Calu3 (cell line): ENCODE results near the gene GPN1. TPM values are rescaled to one million over a fixed set of nuclear protein-coding genes. Genes with fewer than 3 reads are reported as not detected.
A peak's percentile ranks its signal among the peaks of the same experiment; 100 is the strongest.
"Not testable (repeated sequence)": the region's sequence is repeated elsewhere in the genome, so short reads cannot be mapped to it uniquely, and the experiment has no call there.

ENCODE experiments used
- BruUV-seq: library from RNA; stranded (reverse); fragments of 400-500 nt; replicated peaks from 2 replicates; lab custom pipeline; 2021; lab: Mats Ljungman, UMichigan
- CTCF ChIA-PET: fragments of 300-600 bp; sonication (Branson Sonifier 250); formaldehyde crosslinking; loops from one replicate; lab custom pipeline; 2022; ENCODE audit warnings: antibody characterized with exemption; lab: Charles Lee
- DNase-seq: peaks from one replicate; pipeline ENCODE4 v3.0.0; 2022
- H3K27ac Mint-ChIP-seq: one replicate; pipeline ENCODE4 v1.8.0; 2022; ENCODE audit warnings: mixed read lengths; ENCODE audit not compliant: unreplicated experiment
- H3K27me3 Mint-ChIP-seq: one replicate; pipeline ENCODE4 v1.8.0; 2022; ENCODE audit warnings: mixed read lengths; ENCODE audit not compliant: unreplicated experiment
- H3K36me3 Mint-ChIP-seq: one replicate; pipeline ENCODE4 v1.8.0; 2022; ENCODE audit warnings: mild to moderate bottlenecking, moderate library complexity, mixed read lengths; ENCODE audit not compliant: insufficient read depth, unreplicated experiment
- H3K4me1 Mint-ChIP-seq: one replicate; pipeline ENCODE4 v1.8.0; 2022; ENCODE audit warnings: mild to moderate bottlenecking, low read depth, mixed read lengths; ENCODE audit not compliant: unreplicated experiment
- H3K4me3 Mint-ChIP-seq: one replicate; pipeline ENCODE4 v1.8.0; 2022; ENCODE audit warnings: mild to moderate bottlenecking, low read depth, moderate library complexity, mixed read lengths; ENCODE audit not compliant: unreplicated experiment
- H3K9me3 Mint-ChIP-seq: one replicate; pipeline ENCODE4 v1.8.0; 2022; ENCODE audit warnings: low read depth, mixed read lengths; ENCODE audit not compliant: unreplicated experiment
- CTCF ChIP-seq: fragments of 200-600 bp; IDR thresholded peaks from one replicate; pipeline ENCODE4 v1.8.0; 2022; ENCODE audit warnings: antibody characterized with exemption; ENCODE audit not compliant: unreplicated experiment
- intact Hi-C: fragments of 100-400 bp; cut with micrococcal nuclease; formaldehyde crosslinking; loops from one replicate; pipeline ENCODE4 v1.10.0; 2022; ENCODE audit not compliant: unreplicated experiment
- total RNA-seq: library from RNA; stranded (reverse); gene quantifications from 2 replicates; pipeline ENCODE4 v1.2.3, GENCODE V29; 2022

The GPN1 gene
- total RNA-seq, 1 experiment from 2014 or later, result 32.6 TPM

- Mint-ChIP-seq H3K27me3 (no peaks in the 10 kb centered on the region), H3K27ac (peak overlapping the region; percentile 92), H3K4me3 (peak overlapping the region; percentile 9), H3K9me3 (no peaks in the 10 kb centered on the region), H3K36me3 (peaks cover 31% of the 10 kb centered on the region), H3K4me1 (peaks cover 40% of the 10 kb centered on the region)
- no TSS peak for BruUV-seq
- intact Hi-C loops, result no loop called here
- peak; percentile 88 for DNase-seq
- peak; percentile 96 for TF ChIP-seq CTCF
- CTCF ChIA-PET, result interaction anchor here (0.5 to 2.9 kb wide), 14 partner anchors 8 to 1435 kb away, joined by 3 to 14 read pairs (median 4); partner anchors contain the start of genes CCDC121, GPN1, PPM1G and SUPT7L
Observed at GRCh38 chr2:27683390-27684071, 54.7 kb downstream of the GPN1 start.

GRCh38 chr2:27685006-27685405, 56.2 kb downstream of the GPN1 start:
- Mint-ChIP-seq H3K4me1 (peaks cover 45% of the 10 kb centered on the region), H3K36me3 (peaks cover 27% of the 10 kb centered on the region), H3K27ac (peak overlapping the region; percentile 24)
- DNase-seq, intact Hi-C loops, H3K27me3 Mint-ChIP-seq, H3K4me3 Mint-ChIP-seq, BruUV-seq, H3K9me3 Mint-ChIP-seq: not testable (repeated sequence)
- CTCF ChIA-PET, result interaction anchor here (1.4 kb wide), 1 partner anchor 22 kb away, joined by 4 read pairs; the partner anchor contains the start of gene SUPT7L

GRCh38 chr2:27685577-27685976, 56.7 kb downstream of the GPN1 start:
- TF ChIP-seq CTCF, result no peak
- no peak overlapping the region for H3K27ac Mint-ChIP-seq
- H3K4me1 Mint-ChIP-seq, result peaks cover 39% of the 10 kb centered on the region
- no peaks in the 10 kb centered on the region for H3K9me3 Mint-ChIP-seq
- H3K4me3 Mint-ChIP-seq, result no peak overlapping the region
- CTCF ChIA-PET, result no interaction called here
- DNase-seq, result no peak
- H3K27me3 Mint-ChIP-seq, result no peaks in the 10 kb centered on the region
- H3K36me3 Mint-ChIP-seq, result peaks cover 27% of the 10 kb centered on the region
- intact Hi-C loops, result no loop called here
- BruUV-seq, result no TSS peak

- TF ChIP-seq CTCF, result no peak
- peaks cover 25% of the 10 kb centered on the region for H3K36me3 Mint-ChIP-seq
- H3K4me3 Mint-ChIP-seq, result no peak overlapping the region
- no peak for DNase-seq
- CTCF ChIA-PET, result no interaction called here
- no peak overlapping the region for H3K27ac Mint-ChIP-seq
- no TSS peak for BruUV-seq
- intact Hi-C loops, result no loop called here
- no peaks in the 10 kb centered on the region for H3K27me3 Mint-ChIP-seq
- H3K4me1 Mint-ChIP-seq, result peaks cover 23% of the 10 kb centered on the region
- H3K9me3 Mint-ChIP-seq, result no peaks in the 10 kb centered on the region
Observed at GRCh38 chr2:27687232-27687631, 58.4 kb downstream of the GPN1 start.

GRCh38 chr2:27689424-27689823, 60.6 kb downstream of the GPN1 start:
- no peaks in the 10 kb centered on the region for H3K9me3 Mint-ChIP-seq
- BruUV-seq, result no TSS peak
- intact Hi-C loops, result no loop called here
- peaks cover 8% of the 10 kb centered on the region for H3K36me3 Mint-ChIP-seq
- DNase-seq, result no peak
- H3K4me3 Mint-ChIP-seq, result no peak overlapping the region
- no peak overlapping the region for H3K27ac Mint-ChIP-seq
- peaks cover 12% of the 10 kb centered on the region for H3K4me1 Mint-ChIP-seq
- H3K27me3 Mint-ChIP-seq, result no peaks in the 10 kb centered on the region
- no peak for TF ChIP-seq CTCF
- CTCF ChIA-PET, result interaction anchor here (1.2 kb wide), 1 partner anchor 14 kb away, joined by 3 read pairs; no protein-coding TSS in a partner anchor
